ENCODE data around the gene EXOC4.
"Not testable (repeated sequence)": the region's sequence is repeated elsewhere in the genome, so short reads cannot be mapped to it uniquely, and the experiment has no call there.

The EXOC4 gene

DNA sequence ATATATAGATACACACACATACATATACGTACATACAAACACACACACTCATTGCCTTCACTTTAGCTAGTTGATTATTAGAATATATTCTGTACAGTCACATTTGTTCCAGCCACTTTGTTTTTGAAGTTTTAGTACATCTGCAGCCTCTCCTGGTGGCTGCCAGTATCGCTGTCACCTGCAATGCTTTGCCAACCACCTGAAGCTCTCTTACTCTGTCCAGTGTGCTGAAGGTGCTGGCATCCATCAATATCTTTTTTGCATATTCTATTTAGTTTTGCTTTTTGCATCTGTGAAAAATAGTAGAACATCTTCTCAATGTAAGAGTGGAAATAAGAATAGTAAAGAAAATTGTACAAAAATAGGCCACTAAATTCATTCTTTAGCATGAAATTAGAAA lies 388.6 kb downstream of the EXOC4 start:
- TF ChIP-seq, protein P1, sequence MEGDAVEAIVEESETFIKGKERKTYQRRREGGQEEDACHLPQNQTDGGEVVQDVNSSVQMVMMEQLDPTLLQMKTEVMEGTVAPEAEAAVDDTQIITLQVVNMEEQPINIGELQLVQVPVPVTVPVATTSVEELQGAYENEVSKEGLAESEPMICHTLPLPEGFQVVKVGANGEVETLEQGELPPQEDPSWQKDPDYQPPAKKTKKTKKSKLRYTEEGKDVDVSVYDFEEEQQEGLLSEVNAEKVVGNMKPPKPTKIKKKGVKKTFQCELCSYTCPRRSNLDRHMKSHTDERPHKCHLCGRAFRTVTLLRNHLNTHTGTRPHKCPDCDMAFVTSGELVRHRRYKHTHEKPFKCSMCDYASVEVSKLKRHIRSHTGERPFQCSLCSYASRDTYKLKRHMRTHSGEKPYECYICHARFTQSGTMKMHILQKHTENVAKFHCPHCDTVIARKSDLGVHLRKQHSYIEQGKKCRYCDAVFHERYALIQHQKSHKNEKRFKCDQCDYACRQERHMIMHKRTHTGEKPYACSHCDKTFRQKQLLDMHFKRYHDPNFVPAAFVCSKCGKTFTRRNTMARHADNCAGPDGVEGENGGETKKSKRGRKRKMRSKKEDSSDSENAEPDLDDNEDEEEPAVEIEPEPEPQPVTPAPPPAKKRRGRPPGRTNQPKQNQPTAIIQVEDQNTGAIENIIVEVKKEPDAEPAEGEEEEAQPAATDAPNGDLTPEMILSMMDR (conservative IDR thresholded peaks at IDR 0.05), result peak; percentile 35
- TF ChIP-seq ZFX (IDR thresholded peaks at IDR 0.05), result no peak
- no peak overlapping the region for H3K27ac ChIP-seq

DNA sequence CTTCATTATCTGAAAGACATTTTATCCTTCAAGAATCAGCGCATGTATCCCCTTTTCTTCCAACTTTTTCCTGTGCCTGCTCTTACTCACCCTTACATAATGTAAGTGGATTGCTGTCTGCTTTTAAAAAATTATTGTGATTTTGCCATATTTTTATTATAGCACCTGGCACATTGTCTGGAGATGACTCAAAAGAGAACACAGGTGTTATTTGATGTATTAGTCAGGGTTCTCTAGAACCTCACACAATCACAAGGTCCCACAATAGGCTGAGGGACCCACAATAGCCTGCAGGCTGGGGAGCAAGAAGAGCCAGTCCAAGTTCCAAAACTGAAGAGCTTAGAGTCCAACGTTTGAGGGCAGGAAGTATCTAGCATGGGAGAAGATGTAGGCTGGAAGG lies 390.0 kb downstream of the EXOC4 start:
- TF ChIP-seq ZFX (IDR thresholded peaks at IDR 0.05), result no peak
- TF ChIP-seq, protein P1 (conservative IDR thresholded peaks at IDR 0.05), result no peak
- no peak overlapping the region for H3K27ac ChIP-seq

DNA sequence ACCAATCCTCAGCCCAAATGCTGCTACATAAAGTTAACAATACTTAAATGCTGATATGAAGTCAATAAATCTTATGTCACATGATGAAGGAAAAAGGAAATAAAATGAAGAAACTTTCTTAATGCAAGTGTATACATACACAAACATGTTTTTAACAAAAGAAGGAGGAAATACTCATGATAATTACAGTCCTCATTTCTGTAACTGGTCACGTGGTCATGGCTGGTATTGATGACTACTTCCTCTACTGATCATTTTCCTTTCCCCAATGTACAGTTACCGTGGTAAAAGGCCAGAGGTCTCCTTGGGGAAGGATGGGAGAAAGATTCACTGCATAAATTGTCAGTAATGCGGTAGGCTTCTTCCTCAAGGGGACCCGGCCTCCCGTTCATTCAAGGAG lies 390.8 kb downstream of the EXOC4 start:
- H3K27ac ChIP-seq, result not testable (repeated sequence)

DNA sequence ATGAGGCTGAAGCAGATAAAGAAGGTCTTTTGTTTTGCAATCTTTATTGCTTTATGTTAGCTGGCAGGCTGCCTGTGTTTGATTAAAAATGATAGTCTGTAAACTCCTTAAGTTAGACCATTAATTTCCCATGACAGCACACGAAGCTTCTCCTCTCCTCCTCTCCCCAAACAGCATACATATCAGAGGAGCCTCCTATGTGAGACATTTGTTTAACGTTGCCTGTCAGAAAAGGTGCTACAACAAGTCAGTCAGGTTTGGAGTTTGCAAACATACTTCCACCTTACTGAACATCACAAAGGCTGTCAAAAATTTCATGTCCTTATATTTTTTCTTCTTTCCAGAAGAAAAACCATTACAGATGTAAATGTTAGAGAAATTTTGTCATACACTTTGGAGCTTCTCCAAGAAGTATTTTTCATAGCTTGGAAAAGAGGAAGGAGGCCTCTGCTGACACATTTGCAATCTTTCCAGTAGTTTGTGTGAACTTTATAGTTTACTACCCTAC lies 393.1 kb downstream of the EXOC4 start:
- TF ChIP-seq, protein P1 (conservative IDR thresholded peaks at IDR 0.05), result no peak
- no peak for TF ChIP-seq ZFX (IDR thresholded peaks at IDR 0.05)

DNA sequence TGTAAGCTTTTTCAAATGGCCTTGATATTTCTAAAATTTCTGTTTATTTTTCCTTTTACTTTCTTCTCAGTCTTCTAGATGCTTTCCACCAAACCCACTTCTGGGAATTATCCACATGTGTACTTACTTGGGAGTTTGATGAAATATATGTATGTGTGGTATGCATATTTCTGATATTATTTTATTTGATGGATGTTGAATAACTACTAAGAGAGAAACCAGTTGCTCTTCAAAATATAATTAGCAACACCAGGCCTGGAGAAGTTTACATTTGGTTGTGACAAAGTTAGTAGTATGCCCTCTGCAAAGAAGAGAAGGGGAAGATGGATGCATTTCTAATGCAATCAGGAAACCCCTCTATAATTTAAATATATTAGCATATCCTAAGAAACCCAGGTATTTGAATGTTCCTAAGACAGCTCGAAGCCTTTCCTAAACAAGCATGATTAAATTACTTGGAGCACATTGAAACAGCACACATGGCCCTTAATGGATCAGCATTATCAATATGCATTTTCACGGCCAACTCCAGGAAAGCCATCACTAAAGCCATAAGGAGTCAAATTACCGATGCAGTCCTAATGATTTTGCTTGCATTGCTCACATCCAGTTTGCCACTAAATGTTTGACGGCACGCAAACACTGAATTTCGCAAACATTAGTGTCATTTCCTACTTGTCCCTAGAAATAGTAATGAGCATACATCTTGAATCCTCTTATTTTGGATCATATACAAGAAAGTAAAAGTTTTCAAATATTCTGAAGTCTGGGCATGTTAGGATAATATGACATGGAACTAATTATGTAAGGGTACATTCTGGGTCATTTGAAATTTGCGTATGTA lies 393.8 kb downstream of the EXOC4 start:
- TF ChIP-seq, protein P1 (conservative IDR thresholded peaks at IDR 0.05), result no peak
- TF ChIP-seq ZFX (IDR thresholded peaks at IDR 0.05), result no peak
- no peak overlapping the region for H3K27ac ChIP-seq

More for the DNA sequence above, 393.1 kb downstream of the EXOC4 start:
- H3K27ac ChIP-seq, result no peak overlapping the region

DNA sequence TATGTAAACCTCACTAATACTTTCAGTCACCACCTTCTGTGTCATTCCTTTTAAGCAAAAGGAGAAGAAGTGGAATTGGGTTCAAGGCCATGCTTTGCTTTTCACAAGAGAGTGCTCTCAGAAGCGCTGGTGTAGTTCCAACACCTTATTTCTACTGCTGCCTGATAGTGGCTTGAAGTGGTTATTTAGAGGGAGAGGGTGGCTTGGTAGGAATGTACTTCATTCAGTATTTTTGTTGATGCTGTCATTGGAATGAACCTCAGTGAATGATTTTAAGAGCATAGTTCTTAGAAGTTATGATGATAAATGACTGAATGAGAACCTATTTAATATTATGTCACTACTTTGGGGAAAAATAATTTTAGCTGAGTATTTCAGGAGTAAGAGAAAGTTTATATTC lies 396.7 kb downstream of the EXOC4 start:
- TF ChIP-seq, protein P1 (conservative IDR thresholded peaks at IDR 0.05), result no peak
- no peak for TF ChIP-seq ZFX (IDR thresholded peaks at IDR 0.05)
- no peak overlapping the region for H3K27ac ChIP-seq

DNA sequence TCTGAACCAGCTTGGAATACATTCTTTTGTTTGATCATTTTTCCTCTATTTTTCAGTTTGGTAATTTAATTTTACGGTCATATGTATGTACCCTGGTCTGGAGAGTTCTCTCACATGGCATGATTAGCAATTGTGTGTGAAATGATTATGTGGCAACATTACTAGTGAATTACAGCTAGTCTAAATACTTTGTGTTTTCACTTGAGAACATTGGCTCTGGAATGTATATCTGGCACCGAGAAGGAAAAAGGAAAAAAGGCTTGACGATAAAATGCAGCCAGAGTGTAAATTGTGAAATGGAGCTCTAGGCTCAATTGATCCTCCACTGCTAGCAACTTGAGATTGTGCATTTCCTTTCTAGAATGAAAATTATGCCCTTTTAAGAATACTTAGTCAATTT lies 397.2 kb downstream of the EXOC4 start:
- TF ChIP-seq, protein P1 (conservative IDR thresholded peaks at IDR 0.05), result no peak
- TF ChIP-seq ZFX (IDR thresholded peaks at IDR 0.05), result no peak
- no peak overlapping the region for H3K27ac ChIP-seq
